NT2/D1 (cell line): ENCODE data around the gene STOX1.
"Not testable (repeated sequence)": the region's sequence is repeated elsewhere in the genome, so short reads cannot be mapped to it uniquely, and the experiment has no call there.

Source experiments
- DNase-seq: peaks from one replicate; pipeline ENCODE4 v3.0.0-alpha.2; 2011; ENCODE audit warnings: low read depth, low spot score
- H3K27me3 ChIP-seq: 2 replicates; pipeline ENCODE4 v1.6.0; 2011; ENCODE audit warnings: mild to moderate bottlenecking; ENCODE audit not compliant: insufficient read length, insufficient read depth
- H3K36me3 ChIP-seq: 2 replicates; pipeline ENCODE4 v1.6.1; 2011; ENCODE audit warnings: mild to moderate bottlenecking, low read length, mixed read lengths; ENCODE audit not compliant: insufficient read depth, insufficient read length
- H3K4me1 ChIP-seq: 2 replicates; pipeline ENCODE4 v1.5.1; 2011; ENCODE audit not compliant: insufficient read depth, insufficient read length
- H3K4me3 ChIP-seq: 2 replicates; pipeline ENCODE4 v1.5.1; 2011; ENCODE audit warnings: low read depth; ENCODE audit not compliant: insufficient read length
- H3K9ac ChIP-seq: 2 replicates; pipeline ENCODE4 v1.6.0; 2011; ENCODE audit warnings: low read depth; ENCODE audit not compliant: insufficient read length
- H3K9me3 ChIP-seq: 2 replicates; pipeline ENCODE4 v1.5.1; 2011; ENCODE audit warnings: mild to moderate bottlenecking, low read length; ENCODE audit not compliant: insufficient read depth
- SUZ12 ChIP-seq: IDR thresholded peaks from 2 replicates; pipeline ENCODE4 v1.6.1; 2011; ENCODE audit not compliant: insufficient read length, insufficient read depth; ENCODE audit errors: extremely low read depth
- YY1 ChIP-seq: IDR thresholded peaks from 2 replicates; pipeline ENCODE4 v1.6.1; 2011; ENCODE audit not compliant: insufficient read length, insufficient read depth
- ZNF274 ChIP-seq: IDR thresholded peaks from 2 replicates; pipeline ENCODE4 v1.6.1; 2011; ENCODE audit warnings: mild to moderate bottlenecking, low read depth, low read length

STOX1 gene

DNA sequence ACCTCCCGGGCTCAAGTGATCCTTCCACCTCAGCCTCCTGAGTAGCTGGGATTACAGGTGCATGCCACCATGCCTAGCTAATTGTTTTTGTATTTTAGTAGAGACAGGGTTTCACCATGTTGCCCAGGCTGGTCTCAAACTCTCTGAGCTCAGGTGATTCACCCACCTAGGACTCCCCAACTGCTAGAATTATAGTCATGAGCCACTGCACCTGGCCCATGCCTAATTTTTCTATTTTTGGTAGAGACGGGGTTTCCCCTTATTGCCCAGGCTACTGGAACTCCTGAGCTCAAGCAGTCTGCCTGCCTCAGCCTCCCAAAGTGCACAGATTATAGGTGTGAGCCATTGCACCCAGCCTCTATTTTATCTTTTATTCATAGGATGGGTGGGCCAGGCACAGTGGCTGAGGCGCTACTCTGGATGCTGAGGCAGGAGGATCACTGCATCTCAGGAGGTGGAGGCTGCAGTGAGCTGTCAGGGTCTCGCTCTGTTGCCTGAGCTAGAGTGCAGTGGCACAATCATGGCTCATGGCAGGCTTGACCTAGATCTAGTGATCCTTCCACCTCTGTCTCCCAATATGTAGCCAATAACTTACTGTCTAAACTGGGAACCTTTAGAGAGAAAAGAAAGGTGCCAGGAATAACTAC lies 31.3 kb upstream of the STOX1 start:
- DNase-seq = no peak

DNA sequence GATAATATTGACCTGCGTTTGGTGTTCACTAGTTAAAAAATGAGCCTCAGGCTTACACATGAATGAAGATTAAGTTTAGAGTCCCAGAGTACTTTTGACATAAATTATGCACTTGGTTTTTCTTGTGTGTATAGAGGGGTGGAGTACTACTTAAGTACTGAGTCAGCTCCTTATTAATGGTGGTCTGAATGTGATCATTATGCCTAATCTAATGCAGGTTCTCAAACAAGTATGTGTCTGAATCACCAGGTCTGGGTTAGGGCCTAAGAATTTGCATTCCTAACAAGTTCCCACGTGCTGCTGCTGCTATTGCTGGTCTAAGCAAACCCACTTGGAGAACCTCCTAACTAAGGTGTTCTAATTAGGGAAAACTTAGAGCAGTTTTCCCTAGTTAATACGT lies 30.7 kb upstream of the STOX1 start:
- Histone ChIP-seq H3K27me3 (no peaks in the 10 kb centered on the region), H3K4me1 (no peaks in the 10 kb centered on the region), H3K9ac (no peak overlapping the region), H3K9me3 (no peaks in the 10 kb centered on the region), H3K4me3 (no peak overlapping the region), H3K36me3 (peaks cover 44% of the 10 kb centered on the region)
- TF ChIP-seq YY1 = no peak
- TF ChIP-seq ZNF274 = no peak
- no peak for TF ChIP-seq SUZ12
- DNase-seq = no peak

More for the DNA sequence above, 31.3 kb upstream of the STOX1 start:
- H3K9me3 ChIP-seq = no peaks in the 10 kb centered on the region
- no peaks in the 10 kb centered on the region for H3K4me1 ChIP-seq
- no peak for TF ChIP-seq YY1
- TF ChIP-seq ZNF274 = no peak
- TF ChIP-seq SUZ12 = no peak
- no peak overlapping the region for H3K9ac ChIP-seq
- H3K36me3 ChIP-seq = peaks cover 50% of the 10 kb centered on the region
- no peak overlapping the region for H3K4me3 ChIP-seq
- no peaks in the 10 kb centered on the region for H3K27me3 ChIP-seq

DNA sequence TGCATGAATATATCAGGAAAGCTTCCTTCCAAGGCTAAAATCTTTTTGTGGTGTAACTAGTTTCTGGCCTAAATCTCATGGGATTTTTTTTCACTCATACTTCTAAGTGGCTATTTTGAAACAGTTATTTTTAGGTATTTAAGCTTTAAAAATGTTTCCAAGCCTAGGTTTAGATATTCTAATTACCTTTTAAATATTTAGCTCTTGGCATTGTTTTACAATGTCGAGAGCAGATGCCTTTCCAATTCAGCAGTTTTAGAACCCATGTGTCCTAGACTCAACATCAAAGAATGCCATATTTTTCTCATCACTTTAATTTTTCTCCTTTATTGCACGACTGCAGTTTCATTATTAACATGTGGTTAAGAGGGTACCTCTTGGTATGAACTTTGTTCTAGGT lies 27.1 kb upstream of the STOX1 start:
- H3K4me1 ChIP-seq = no peaks in the 10 kb centered on the region
- no peaks in the 10 kb centered on the region for H3K9me3 ChIP-seq
- no peak overlapping the region for H3K4me3 ChIP-seq
- DNase-seq = no peak
- TF ChIP-seq YY1 (no peak), SUZ12 (no peak), ZNF274 (no peak)
- H3K27me3 ChIP-seq = no peaks in the 10 kb centered on the region
- H3K36me3 ChIP-seq = peaks cover 17% of the 10 kb centered on the region
- no peak overlapping the region for H3K9ac ChIP-seq

DNA sequence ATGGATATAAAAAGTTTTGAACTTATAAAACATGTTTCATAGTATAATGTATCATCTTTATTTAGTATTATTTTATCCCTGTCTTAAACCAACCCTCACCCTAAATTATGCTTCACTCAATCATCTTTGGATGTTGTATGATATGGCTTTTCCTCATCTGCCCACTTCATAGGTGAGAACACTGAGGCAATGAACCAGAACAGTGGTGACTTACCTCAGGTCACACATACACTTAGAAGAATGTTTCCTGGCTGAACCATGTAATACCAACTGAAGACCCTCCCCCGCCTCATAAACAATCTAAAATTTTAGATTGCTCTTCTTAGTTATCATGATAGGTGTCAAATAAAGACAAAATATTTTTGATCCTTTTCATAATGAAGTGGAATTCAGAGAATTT lies 22.6 kb upstream of the STOX1 start:
- no peaks in the 10 kb centered on the region for H3K9me3 ChIP-seq
- no peak overlapping the region for H3K9ac ChIP-seq
- TF ChIP-seq SUZ12 = no peak
- TF ChIP-seq ZNF274 = no peak
- TF ChIP-seq YY1 = no peak
- H3K27me3 ChIP-seq = no peaks in the 10 kb centered on the region
- no peaks in the 10 kb centered on the region for H3K4me1 ChIP-seq
- H3K36me3 ChIP-seq = no peaks in the 10 kb centered on the region
- DNase-seq = no peak
- no peak overlapping the region for H3K4me3 ChIP-seq

DNA sequence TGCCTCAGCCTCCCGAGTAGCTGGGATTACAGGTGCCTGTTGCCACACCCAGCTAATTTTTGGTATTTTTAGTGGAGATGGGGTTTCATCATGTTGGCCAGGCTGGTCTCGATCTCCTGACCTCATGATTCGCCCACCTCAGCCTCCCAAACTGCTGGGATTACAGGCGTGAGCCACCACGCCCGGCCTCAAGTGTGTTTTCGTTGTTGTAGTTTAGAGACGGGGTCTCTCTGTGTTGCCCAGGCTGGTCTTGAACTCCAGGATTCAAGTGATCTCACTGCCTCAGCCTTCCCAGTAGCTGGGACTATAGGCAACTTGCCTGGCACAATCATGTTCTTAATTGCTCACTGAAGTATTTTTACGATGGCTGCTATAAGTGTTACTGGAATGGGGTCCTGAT lies 16.5 kb upstream of the STOX1 start:
- H3K9me3 ChIP-seq, H3K36me3 ChIP-seq, H3K9ac ChIP-seq, H3K27me3 ChIP-seq, H3K4me1 ChIP-seq, H3K4me3 ChIP-seq, DNase-seq: not testable (repeated sequence)

DNA sequence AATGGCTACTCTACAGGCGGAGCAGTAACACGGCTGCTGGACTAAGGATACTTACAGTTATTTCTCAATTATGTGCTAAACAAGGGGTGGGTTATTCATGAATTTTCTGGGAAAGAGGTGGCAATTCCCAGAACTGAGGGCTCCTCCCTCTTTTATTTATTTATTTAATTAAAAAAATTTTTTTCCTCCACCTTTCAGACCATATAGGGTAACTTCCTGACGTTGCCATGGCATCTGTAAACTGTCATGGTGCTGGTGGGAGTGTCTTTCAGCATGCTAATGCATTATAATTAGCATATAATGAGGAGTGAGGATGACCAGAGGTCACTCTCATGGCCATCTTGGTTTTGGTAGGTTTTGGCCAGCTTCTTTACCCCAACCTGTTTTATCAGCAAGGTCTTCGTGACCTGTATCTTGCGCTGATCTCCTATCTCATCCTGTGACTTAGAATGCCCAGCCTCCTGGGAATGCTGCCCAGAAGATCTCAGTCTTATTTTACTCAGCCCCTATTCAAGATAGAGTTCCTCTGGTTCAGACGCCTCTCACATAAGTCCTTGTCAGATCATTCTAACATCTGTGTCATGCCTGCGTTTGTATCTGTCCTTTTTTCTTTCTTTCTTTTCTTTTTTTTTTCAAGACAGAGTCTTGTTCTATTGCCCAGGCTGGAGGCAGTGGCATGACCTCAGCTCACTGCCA lies 15.9 kb upstream of the STOX1 start:
- DNase-seq = no peak
- Histone ChIP-seq H3K27me3 (no peaks in the 10 kb centered on the region), H3K9me3 (no peaks in the 10 kb centered on the region), H3K36me3 (no peaks in the 10 kb centered on the region), H3K9ac (no peak overlapping the region), H3K4me3 (no peak overlapping the region), H3K4me1 (no peaks in the 10 kb centered on the region)
- no peak for TF ChIP-seq ZNF274

DNA sequence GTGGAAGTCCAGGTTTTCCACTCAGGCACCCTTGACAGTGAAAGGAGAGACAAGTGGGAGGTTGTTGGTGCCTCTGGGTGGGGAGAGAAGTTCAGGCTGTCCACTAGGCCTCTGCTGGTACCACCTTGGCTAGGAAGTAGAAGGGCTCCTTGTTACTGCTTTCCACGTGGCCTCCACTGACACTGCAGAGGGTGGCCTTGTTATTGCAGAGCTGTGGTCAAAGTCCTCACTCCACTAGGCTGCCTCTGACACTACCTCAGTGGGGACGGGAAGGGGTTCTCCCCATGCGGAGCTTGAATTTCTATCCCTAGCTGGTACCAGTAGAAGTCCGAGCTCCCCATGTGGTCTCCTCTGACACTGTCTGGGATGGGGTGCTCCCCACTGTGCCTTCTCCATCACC lies 14.9 kb upstream of the STOX1 start:
- H3K27me3 ChIP-seq = no peaks in the 10 kb centered on the region
- TF ChIP-seq YY1 (no peak), ZNF274 (no peak), SUZ12 (no peak)
- H3K9me3 ChIP-seq = no peaks in the 10 kb centered on the region
- no peaks in the 10 kb centered on the region for H3K4me1 ChIP-seq
- DNase-seq = no peak
- H3K4me3 ChIP-seq = no peak overlapping the region
- no peak overlapping the region for H3K9ac ChIP-seq
- H3K36me3 ChIP-seq = no peaks in the 10 kb centered on the region

DNA sequence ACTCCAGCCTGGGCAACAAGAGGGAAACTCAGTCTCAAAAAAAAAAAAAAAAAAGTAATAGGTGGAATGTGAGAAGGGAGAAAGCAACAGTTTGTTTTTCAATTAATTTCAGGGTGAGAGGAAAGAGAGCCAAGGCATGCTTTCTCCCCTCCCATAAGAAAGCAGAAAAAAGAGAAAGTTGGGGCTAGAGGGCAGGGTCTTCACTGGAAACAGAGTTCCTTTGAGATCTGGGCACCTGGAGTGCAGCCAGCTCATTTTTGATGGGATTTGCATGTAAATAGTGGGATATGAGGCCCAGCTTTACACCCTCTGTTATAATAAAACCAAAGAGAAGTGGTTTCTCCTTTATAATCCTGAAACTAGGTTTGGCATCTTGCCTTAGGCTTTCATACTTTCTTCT lies 13.8 kb upstream of the STOX1 start:
- no peak overlapping the region for H3K4me3 ChIP-seq
- H3K9ac ChIP-seq = no peak overlapping the region
- no peaks in the 10 kb centered on the region for H3K4me1 ChIP-seq
- H3K27me3 ChIP-seq = no peaks in the 10 kb centered on the region
- no peak for TF ChIP-seq ZNF274
- no peak for TF ChIP-seq YY1
- no peak for TF ChIP-seq SUZ12
- no peak for DNase-seq
- no peaks in the 10 kb centered on the region for H3K36me3 ChIP-seq
- no peaks in the 10 kb centered on the region for H3K9me3 ChIP-seq
